GM23338 (cell line): ENCODE data around the gene PROSER2. TPM values are rescaled to one million over a fixed set of nuclear protein-coding genes. Genes with fewer than 3 reads are reported as not detected.

Experiments
- ATAC-seq: fragments of 200-7000 bp; cut with Tn5 transposase; 3 replicates; pipeline ENCODE4 v1.9.1; 2020
- DNase-seq: peaks from one replicate; pipeline ENCODE4 v3.0.0-alpha.2; 2015; ENCODE audit warnings: low spot score
- H2AFZ ChIP-seq: fragments of 200-600 bp; sonication (generic); 2 replicates; pipeline ENCODE4 v1.8.0; 2016; ENCODE audit warnings: antibody characterized with exemption, mild to moderate bottlenecking, moderate library complexity
- H3F3A ChIP-seq: fragments of 200-600 bp; sonication (generic); replicated peaks from 2 replicates; pipeline ENCODE4 v1.8.0; 2017; ENCODE audit warnings: antibody characterized with exemption, mixed run types, low read depth
- H3K27ac ChIP-seq: fragments of 200-600 bp; sonication (generic); 2 replicates; pipeline ENCODE4 v1.6.1; 2016; ENCODE audit warnings: low read depth
- H3K27me3 ChIP-seq: fragments of 200-600 bp; sonication (generic); 2 replicates; pipeline ENCODE4 v1.8.0; 2016; ENCODE audit warnings: mild to moderate bottlenecking, mixed run types, moderate library complexity; ENCODE audit not compliant: insufficient read depth
- H3K36me3 ChIP-seq: fragments of 200-600 bp; sonication (generic); 2 replicates; pipeline ENCODE4 v1.8.0; 2016; ENCODE audit warnings: mild to moderate bottlenecking; ENCODE audit not compliant: insufficient read depth
- H3K4me1 ChIP-seq: fragments of 200-600 bp; sonication (generic); 2 replicates; pipeline ENCODE4 v1.8.0; 2016; ENCODE audit warnings: mild to moderate bottlenecking, moderate library complexity; ENCODE audit not compliant: insufficient read depth
- H3K4me2 ChIP-seq: fragments of 200-600 bp; sonication (generic); 2 replicates; pipeline ENCODE4 v1.7.1; 2017; ENCODE audit warnings: mixed run types
- H3K4me3 ChIP-seq: fragments of 200-600 bp; sonication (generic); 2 replicates; pipeline ENCODE4 v1.6.1; 2016; ENCODE audit warnings: mixed run types
- H3K79me2 ChIP-seq: fragments of 200-600 bp; sonication (generic); replicated peaks from 2 replicates; pipeline ENCODE4 v1.8.0; 2017; ENCODE audit warnings: mild to moderate bottlenecking; ENCODE audit not compliant: insufficient read depth
- H3K9me2 ChIP-seq: fragments of 200-600 bp; sonication (generic); 2 replicates; pipeline ENCODE4 v1.8.0; 2017; ENCODE audit not compliant: insufficient read depth
- H4K20me1 ChIP-seq: fragments of 200-600 bp; sonication (generic); replicated peaks from 2 replicates; pipeline ENCODE4 v1.8.0; 2017; ENCODE audit warnings: mild to moderate bottlenecking; ENCODE audit not compliant: insufficient read depth
- H3K27ac Mint-ChIP-seq: 2 replicates; pipeline ENCODE4 v1.8.0; 2020; ENCODE audit warnings: inconsistent platforms, mild to moderate bottlenecking, moderate library complexity, mixed read lengths
- H3K27me3 Mint-ChIP-seq: 3 replicates; pipeline ENCODE4 v1.8.0; 2022; ENCODE audit warnings: low read depth, mild to moderate bottlenecking, moderate library complexity, mixed read lengths, inconsistent platforms; ENCODE audit not compliant: insufficient read depth, poor library complexity
- H3K36me3 Mint-ChIP-seq: 3 replicates; pipeline ENCODE4 v1.8.0; 2021; ENCODE audit warnings: low read depth, mild to moderate bottlenecking, inconsistent platforms, moderate library complexity, mixed read lengths
- H3K4me1 Mint-ChIP-seq: 3 replicates; pipeline ENCODE4 v1.8.0; 2020; ENCODE audit warnings: mild to moderate bottlenecking, inconsistent platforms, mixed read lengths
- H3K4me3 Mint-ChIP-seq: 3 replicates; pipeline ENCODE4 v1.8.0; 2021; ENCODE audit warnings: moderate library complexity, mild to moderate bottlenecking, inconsistent platforms, mixed read lengths
- H3K9me3 Mint-ChIP-seq: 3 replicates; pipeline ENCODE4 v1.8.0; 2020; ENCODE audit warnings: moderate library complexity, mild to moderate bottlenecking, inconsistent platforms, mixed read lengths
- CREB1 ChIP-seq: fragments of 250-450 bp; sonication (Bioruptor Pico); IDR thresholded peaks from 2 replicates; pipeline ENCODE4 v1.5.0; 2020; ENCODE audit warnings: low read depth, mild to moderate bottlenecking, moderate library complexity
- ETS1 ChIP-seq: IDR thresholded peaks from 2 replicates; pipeline ENCODE4 v1.6.1; 2016; ENCODE audit warnings: antibody characterized with exemption
- EZH2 ChIP-seq: fragments of 200-600 bp; sonication (generic); IDR thresholded peaks from one replicate; pipeline ENCODE4 v1.8.0; 2017; ENCODE audit warnings: antibody characterized with exemption, mild to moderate bottlenecking, low read depth; ENCODE audit not compliant: unreplicated experiment
- EZH2phosphoT487 ChIP-seq: fragments of 200-600 bp; sonication (generic); IDR thresholded peaks from one replicate; pipeline ENCODE4 v1.8.1; 2018; ENCODE audit warnings: antibody characterized with exemption; ENCODE audit not compliant: unreplicated experiment
- NANOG ChIP-seq: IDR thresholded peaks from 2 replicates; pipeline ENCODE4 v1.6.1; 2016; ENCODE audit warnings: antibody characterized with exemption, borderline replicate concordance
- REST ChIP-seq: IDR thresholded peaks from one replicate; pipeline ENCODE4 v1.6.1; 2018; ENCODE audit warnings: antibody characterized with exemption; ENCODE audit not compliant: unreplicated experiment
- STAT1 ChIP-seq: IDR thresholded peaks from one replicate; pipeline ENCODE4 v1.6.1; 2016; ENCODE audit warnings: antibody characterized with exemption; ENCODE audit not compliant: unreplicated experiment
- ZNF331 ChIP-seq: fragments of 250-450 bp; sonication (Bioruptor Pico); IDR thresholded peaks from 2 replicates; pipeline ENCODE4 v1.5.0; 2020; ENCODE audit warnings: low read depth, mild to moderate bottlenecking, moderate library complexity
- ZNF462 ChIP-seq: fragments of 250-450 bp; sonication (Bioruptor Pico); IDR thresholded peaks from 2 replicates; pipeline ENCODE4 v1.5.0; 2020; ENCODE audit warnings: mild to moderate bottlenecking, moderate library complexity
- polyA plus RNA-seq: library from polyadenylated mRNA; unstranded; fragments of >200 nt; fragmentation: Nextera tagmentation; extraction: Ambion mirVana; gene quantifications from 2 replicates; pipeline ENCODE4 v1.2.1, GENCODE V29; 2016
- total RNA-seq: library from RNA; depleted of rRNA; stranded (reverse); fragments of >200 nt; shearing (Covaris generic); gene quantifications from 2 replicates; pipeline ENCODE4 v1.2.3, GENCODE V29; 2014

Gene PROSER2
- total and polyA plus RNA-seq, 2 experiments from 2014 or later: 4.2 to 10.8 TPM

- TF ChIP-seq CREB1: no peak
- TF ChIP-seq REST: no peak
- TF ChIP-seq STAT1: no peak
- no peak for TF ChIP-seq EZH2
- TF ChIP-seq ZNF331 (CRISPR knock-in tag): no peak
- no peak for TF ChIP-seq ETS1
Observed at GRCh38 chr10:11913079-11913641, 90.0 kb downstream of the PROSER2 start (continued).

- Mint-ChIP-seq H3K4me3 (no peak overlapping the region), H3K27ac (no peak overlapping the region)
Observed at GRCh38 chr10:11918384-11918783, 95.2 kb downstream of the PROSER2 start.

GRCh38 chr10:11919271-11919670, 96.1 kb downstream of the PROSER2 start:
- Histone ChIP-seq H3K27ac (no peak overlapping the region), H3K9me2 (no peaks in the 10 kb centered on the region), H3K36me3 (peaks cover 14% of the 10 kb centered on the region; the same call in 1 of the 2 replicates), H3K4me2 (no peak overlapping the region), H3K4me3 (no peak overlapping the region), H3K79me2 (no peaks in the 10 kb centered on the region), H2AFZ (no peak overlapping the region), H3K4me1 (peaks cover 4% of the 10 kb centered on the region; the same call in 1 of the 2 replicates), H4K20me1 (no peaks in the 10 kb centered on the region), H3K27me3 (no peaks in the 10 kb centered on the region), H3F3A (0 out of 2 replicates have a peak, but pooled peaks cover 5% of the 10 kb centered on the region)
- H3K27me3 Mint-ChIP-seq: peaks cover 11% of the 10 kb centered on the region
- DNase-seq (no peak), ATAC-seq (no peak)
- no peak overlapping the region for H3K4me3 Mint-ChIP-seq
- H3K9me3 Mint-ChIP-seq: no peaks in the 10 kb centered on the region
- H3K27ac Mint-ChIP-seq: no peak overlapping the region
- H3K36me3 Mint-ChIP-seq: peaks cover 27% of the 10 kb centered on the region
- H3K4me1 Mint-ChIP-seq: peaks cover 15% of the 10 kb centered on the region
- TF ChIP-seq CREB1 (no peak), EZH2phosphoT487 (no peak), ZNF462 (CRISPR knock-in tag) (no peak)

More at GRCh38 chr10:11918384-11918783, 95.2 kb downstream of the PROSER2 start:
- H3K9me3 Mint-ChIP-seq: no peaks in the 10 kb centered on the region
- no peak for ATAC-seq
- Histone ChIP-seq H4K20me1 (no peaks in the 10 kb centered on the region), H3K79me2 (no peaks in the 10 kb centered on the region), H2AFZ (no peak overlapping the region), H3K4me2 (no peak overlapping the region), H3K9me2 (no peaks in the 10 kb centered on the region), H3K27me3 (no peaks in the 10 kb centered on the region), H3K36me3 (peaks cover 14% of the 10 kb centered on the region; the same call in 1 of the 2 replicates), H3K4me1 (peaks cover 4% of the 10 kb centered on the region; the same call in 1 of the 2 replicates), H3F3A (0 out of 2 replicates have a peak, but pooled peaks cover 5% of the 10 kb centered on the region), H3K4me3 (no peak overlapping the region), H3K27ac (peak overlapping the region; percentile 69; the same call in 1 of the 2 replicates)
- no peak for TF ChIP-seq NANOG
- peaks cover 16% of the 10 kb centered on the region for H3K4me1 Mint-ChIP-seq
- peaks cover 11% of the 10 kb centered on the region for H3K27me3 Mint-ChIP-seq
- no peak for DNase-seq
- H3K36me3 Mint-ChIP-seq: peaks cover 27% of the 10 kb centered on the region
